Effector memory CD8-positive, alpha-beta T cell (primary cell): ENCODE measurements around the gene COMMD10.

Source experiments
- ATAC-seq: fragments of 150-1000 bp; cut with Tn5 transposase; replicated peaks from 2 replicates; pipeline ENCODE4 v1.10.0; 2021; ENCODE audit warnings: mild to moderate bottlenecking, moderate library complexity
- DNase-seq, 3 experiments: peaks; one replicate each; pipeline ENCODE4 v3.0.0; 2021
- H3K27ac Mint-ChIP-seq, 2 donors: one replicate each; pipeline ENCODE4 v1.8.0; 2022; ENCODE audit warnings: mild to moderate bottlenecking in 2 of 2, mixed read lengths in 2 of 2, moderate library complexity in 2 of 2
- H3K27me3 Mint-ChIP-seq, 2 donors: one replicate each; pipeline ENCODE4 v1.8.0; 2022; ENCODE audit warnings: mixed read lengths in 2 of 2
- H3K36me3 Mint-ChIP-seq: one replicate; pipeline ENCODE4 v1.8.0; 2022; ENCODE audit warnings: mild to moderate bottlenecking, moderate library complexity, mixed read lengths; ENCODE audit not compliant: insufficient read depth
- H3K4me1 Mint-ChIP-seq, 2 donors: one replicate each; pipeline ENCODE4 v1.8.0; 2022; ENCODE audit warnings: low read depth in 2 of 2, mixed read lengths in 2 of 2
- H3K4me3 Mint-ChIP-seq, 2 donors: one replicate each; pipeline ENCODE4 v1.8.0; 2022; ENCODE audit warnings: mild to moderate bottlenecking in 2 of 2, mixed read lengths in 2 of 2, moderate library complexity in 2 of 2
- H3K9me3 Mint-ChIP-seq, 2 donors: one replicate each; pipeline ENCODE4 v1.8.0; 2022; ENCODE audit warnings: mixed read lengths in 2 of 2

The COMMD10 gene

GRCh38 chr5:116130976-116131375, 46.2 kb downstream of the COMMD10 start:
- H3K36me3 Mint-ChIP-seq, result peaks cover 4% of the 10 kb centered on the region
- H3K27me3 Mint-ChIP-seq, result no peaks in the 10 kb centered on the region
- ATAC-seq, result no peak
- peaks cover 3 to 12% of the 10 kb centered on the region in 2 donors for H3K4me1 Mint-ChIP-seq
- DNase-seq, result no peak
- H3K4me3 Mint-ChIP-seq, result no peak overlapping the region
- peak overlapping the region in 1 of 2 donors; percentile 38 for H3K27ac Mint-ChIP-seq
- no peaks in the 10 kb centered on the region for H3K9me3 Mint-ChIP-seq

DNA sequence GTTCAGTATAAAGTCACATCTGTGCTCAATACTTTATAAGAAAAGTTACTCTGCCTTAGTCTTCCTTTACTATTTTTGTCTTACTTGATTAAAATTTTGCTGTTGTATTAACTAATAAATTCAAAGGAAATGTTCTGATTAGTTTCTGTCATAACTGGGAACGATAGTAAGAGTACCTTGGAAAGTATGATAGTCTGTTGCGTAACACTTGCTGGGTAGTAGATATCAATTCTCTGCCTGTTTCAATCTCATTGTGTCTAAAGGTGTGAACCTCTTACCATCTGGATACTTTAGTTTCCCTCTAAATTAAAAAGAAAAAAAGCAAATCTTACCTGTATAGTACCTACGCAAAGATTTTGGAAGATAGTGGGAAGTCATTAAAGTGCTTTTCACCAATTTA, 48.5 kb downstream of the COMMD10 start:
- Mint-ChIP-seq H3K27me3 (no peaks in the 10 kb centered on the region), H3K4me1 (peaks cover 9 to 24% of the 10 kb centered on the region in 2 donors), H3K27ac (no peak overlapping the region), H3K9me3 (no peaks in the 10 kb centered on the region), H3K36me3 (peaks cover 4% of the 10 kb centered on the region), H3K4me3 (no peak overlapping the region)
- DNase-seq (no peak), ATAC-seq (no peak)

- Mint-ChIP-seq H3K36me3 (peaks cover 4% of the 10 kb centered on the region), H3K9me3 (no peaks in the 10 kb centered on the region), H3K4me1 (peaks cover 9 to 24% of the 10 kb centered on the region in 2 donors), H3K27me3 (no peaks in the 10 kb centered on the region), H3K27ac (peak overlapping the region; percentile 73 to 81), H3K4me3 (peak overlapping the region; percentile 31 to 58)
- peak; percentile 94 for ATAC-seq
- peak; percentile 0 to 16 (median 6) for DNase-seq
Measured at GRCh38 chr5:116135344-116135743, 50.5 kb downstream of the COMMD10 start.

DNA sequence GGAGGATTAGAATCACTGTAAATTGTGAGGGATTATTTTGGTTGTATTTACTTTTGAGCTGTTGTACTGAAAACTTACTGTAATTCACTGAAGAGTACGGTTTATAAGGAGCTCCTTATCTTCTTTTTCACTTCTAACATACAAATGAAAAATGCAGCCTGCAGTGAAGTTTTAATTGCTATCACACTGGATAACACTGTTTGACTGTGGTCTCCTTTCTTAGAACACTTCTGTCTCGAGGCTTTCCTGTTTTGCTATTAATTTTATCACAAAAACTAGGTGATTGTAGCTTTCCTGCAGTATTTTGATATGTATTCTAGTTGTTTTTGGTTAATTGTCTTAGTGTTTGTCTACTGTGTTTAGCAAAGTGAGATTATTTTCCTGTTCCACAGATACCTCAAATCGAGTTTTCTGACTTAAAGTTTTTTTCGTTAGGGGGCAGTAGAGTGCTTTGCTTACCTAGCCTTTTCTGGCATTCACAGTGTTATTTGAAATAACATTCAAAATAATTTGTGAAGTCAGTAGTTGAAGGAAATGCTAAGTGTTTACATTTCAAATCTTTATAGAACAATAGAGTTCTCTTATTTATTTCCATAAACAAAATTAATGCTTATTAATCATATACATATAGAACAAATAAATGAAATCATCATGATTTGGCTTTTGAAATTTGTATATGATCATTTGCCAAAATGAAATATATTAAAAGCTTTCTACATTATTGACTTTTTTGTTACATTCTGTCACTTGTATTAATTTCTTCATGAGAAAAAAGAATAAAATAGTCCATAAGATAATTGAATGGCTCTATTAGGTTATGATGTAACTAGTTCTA, 52.9 kb downstream of the COMMD10 start:
- H3K4me3 Mint-ChIP-seq, result no peak overlapping the region
- H3K36me3 Mint-ChIP-seq, result peaks cover 4% of the 10 kb centered on the region
- H3K27ac Mint-ChIP-seq, result peak overlapping the region; percentile 75 to 81
- no peaks in the 10 kb centered on the region for H3K27me3 Mint-ChIP-seq
- DNase-seq, result peak; percentile 2 to 19 (median 5)
- H3K4me1 Mint-ChIP-seq, result peaks cover 8 to 22% of the 10 kb centered on the region in 2 donors
- H3K9me3 Mint-ChIP-seq, result no peaks in the 10 kb centered on the region
- peak; percentile 58 for ATAC-seq

- H3K4me3 Mint-ChIP-seq, result no peak overlapping the region
- H3K27me3 Mint-ChIP-seq, result no peaks in the 10 kb centered on the region
- ATAC-seq (no peak), DNase-seq (no peak)
- no peaks in the 10 kb centered on the region for H3K36me3 Mint-ChIP-seq
- no peak overlapping the region for H3K27ac Mint-ChIP-seq
- H3K4me1 Mint-ChIP-seq, result peaks cover 0 to 3% of the 10 kb centered on the region in 2 donors
- H3K9me3 Mint-ChIP-seq, result no peaks in the 10 kb centered on the region
Measured at GRCh38 chr5:116142495-116142894, 57.7 kb downstream of the COMMD10 start.

- Mint-ChIP-seq H3K4me3 (no peak overlapping the region), H3K27me3 (no peaks in the 10 kb centered on the region)
- DNase-seq, result no peak
Measured at GRCh38 chr5:116144103-116144502, 59.3 kb downstream of the COMMD10 start.

GRCh38 chr5:116144991-116145390, 60.2 kb downstream of the COMMD10 start:
- Mint-ChIP-seq H3K36me3 (no peaks in the 10 kb centered on the region), H3K27ac (no peak overlapping the region), H3K4me3 (no peak overlapping the region), H3K4me1 (no peaks in the 10 kb centered on the region), H3K27me3 (no peaks in the 10 kb centered on the region), H3K9me3 (no peaks in the 10 kb centered on the region)
- ATAC-seq (no peak), DNase-seq (no peak)

More at GRCh38 chr5:116144103-116144502, 59.3 kb downstream of the COMMD10 start:
- no peak for ATAC-seq
- Mint-ChIP-seq H3K9me3 (no peaks in the 10 kb centered on the region), H3K27ac (no peak overlapping the region), H3K36me3 (no peaks in the 10 kb centered on the region), H3K4me1 (no peaks in the 10 kb centered on the region)

DNA sequence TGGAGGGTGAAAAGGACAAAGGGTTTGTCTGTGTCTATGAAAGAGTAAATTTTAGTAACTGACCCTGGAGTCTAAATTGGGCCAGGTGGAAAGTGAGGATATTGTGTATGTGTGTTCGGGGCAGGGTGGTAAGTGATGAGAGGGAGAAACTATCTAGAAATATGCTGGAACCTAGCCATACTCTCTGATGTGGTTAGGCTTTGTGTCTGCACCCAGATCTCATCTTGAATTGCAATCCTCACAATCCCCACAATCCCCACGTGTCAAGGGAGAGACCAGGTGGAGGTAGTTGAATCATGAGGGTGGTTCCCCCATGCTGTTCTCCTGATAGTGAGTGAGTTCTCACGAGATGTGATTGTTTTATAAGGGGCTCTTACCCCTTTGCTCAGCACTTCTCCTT, 60.6 kb downstream of the COMMD10 start:
- DNase-seq, result no peak
- Mint-ChIP-seq H3K36me3 (no peaks in the 10 kb centered on the region), H3K27me3 (no peaks in the 10 kb centered on the region), H3K27ac (no peak overlapping the region), H3K4me1 (no peaks in the 10 kb centered on the region), H3K4me3 (no peak overlapping the region), H3K9me3 (no peaks in the 10 kb centered on the region)
- no peak for ATAC-seq

GRCh38 chr5:116152169-116152568, 67.3 kb downstream of the COMMD10 start:
- Mint-ChIP-seq H3K27ac (no peak overlapping the region), H3K9me3 (no peaks in the 10 kb centered on the region), H3K4me3 (no peak overlapping the region), H3K27me3 (no peaks in the 10 kb centered on the region), H3K36me3 (no peaks in the 10 kb centered on the region), H3K4me1 (peaks cover 5 to 18% of the 10 kb centered on the region in 2 donors)
- ATAC-seq (no peak), DNase-seq (no peak)

- no peak overlapping the region for H3K4me3 Mint-ChIP-seq
- H3K36me3 Mint-ChIP-seq, result no peaks in the 10 kb centered on the region
- H3K9me3 Mint-ChIP-seq, result no peaks in the 10 kb centered on the region
- peaks cover 5 to 22% of the 10 kb centered on the region in 2 donors for H3K4me1 Mint-ChIP-seq
- ATAC-seq, result no peak
- no peak for DNase-seq
- no peaks in the 10 kb centered on the region for H3K27me3 Mint-ChIP-seq
- no peak overlapping the region for H3K27ac Mint-ChIP-seq
Measured at GRCh38 chr5:116153687-116154174, 68.9 kb downstream of the COMMD10 start.

- Mint-ChIP-seq H3K36me3 (no peaks in the 10 kb centered on the region), H3K4me3 (no peak overlapping the region), H3K9me3 (no peaks in the 10 kb centered on the region), H3K4me1 (peaks cover 7 to 25% of the 10 kb centered on the region in 2 donors), H3K27ac (no peak overlapping the region), H3K27me3 (no peaks in the 10 kb centered on the region)
- ATAC-seq (no peak), DNase-seq (no peak)
Measured at GRCh38 chr5:116154252-116154651, 69.4 kb downstream of the COMMD10 start.

DNA sequence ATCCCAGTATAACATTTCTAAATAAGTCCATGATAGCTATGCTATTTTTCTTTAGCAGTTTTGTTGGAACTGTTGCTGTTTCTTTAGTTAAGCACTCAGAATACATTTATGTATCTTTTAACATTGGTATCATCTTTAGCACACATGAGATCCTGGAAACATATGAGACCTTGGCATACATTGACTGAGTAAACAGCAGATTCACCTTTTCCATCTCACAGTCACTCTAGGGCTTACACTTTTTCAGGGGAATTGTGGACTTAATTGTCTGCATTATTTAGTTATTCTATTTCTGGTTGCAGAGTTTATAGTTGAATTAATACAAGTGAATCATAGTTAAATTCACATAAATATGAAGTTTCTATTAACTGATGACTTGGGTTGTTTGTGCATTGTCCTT, 70.1 kb downstream of the COMMD10 start:
- H3K27ac Mint-ChIP-seq, result peak overlapping the region; percentile 32 to 62
- DNase-seq (no peak), ATAC-seq (no peak)
- H3K9me3 Mint-ChIP-seq, result no peaks in the 10 kb centered on the region
- H3K4me3 Mint-ChIP-seq, result no peak overlapping the region
- H3K4me1 Mint-ChIP-seq, result peaks cover 10 to 32% of the 10 kb centered on the region in 2 donors
- H3K36me3 Mint-ChIP-seq, result no peaks in the 10 kb centered on the region
- no peaks in the 10 kb centered on the region for H3K27me3 Mint-ChIP-seq

DNA sequence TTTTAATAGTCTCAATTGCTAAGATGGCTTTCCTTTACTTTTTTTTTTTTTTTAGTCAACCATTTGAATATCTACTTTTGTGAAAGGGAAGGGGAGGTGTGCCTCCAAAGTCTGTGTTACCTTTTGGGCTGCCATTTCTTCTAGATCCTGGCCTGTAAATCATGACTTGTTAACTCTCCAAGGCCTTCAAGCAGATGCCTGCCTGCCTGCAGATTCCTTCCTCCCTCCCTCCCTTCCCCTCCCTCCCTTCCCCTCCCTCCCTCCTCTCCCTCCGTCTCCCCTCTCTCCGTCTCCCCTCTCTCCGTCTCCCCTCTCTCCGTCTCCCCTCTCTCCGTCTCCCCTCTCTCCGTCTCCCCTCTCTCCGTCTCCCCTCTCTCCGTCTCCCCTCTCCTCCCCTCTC, 73.1 kb downstream of the COMMD10 start:
- Mint-ChIP-seq H3K27me3 (no peaks in the 10 kb centered on the region), H3K27ac (no peak overlapping the region), H3K36me3 (no peaks in the 10 kb centered on the region), H3K4me3 (no peak overlapping the region), H3K9me3 (no peaks in the 10 kb centered on the region), H3K4me1 (peaks cover 5 to 28% of the 10 kb centered on the region in 2 donors)
- DNase-seq, result no peak
- ATAC-seq, result no peak

GRCh38 chr5:116159006-116159405, 74.2 kb downstream of the COMMD10 start:
- Mint-ChIP-seq H3K27ac (peak overlapping the region in 1 of 2 donors; percentile 39), H3K9me3 (no peaks in the 10 kb centered on the region), H3K27me3 (no peaks in the 10 kb centered on the region), H3K4me3 (no peak overlapping the region), H3K36me3 (no peaks in the 10 kb centered on the region), H3K4me1 (peaks cover 5 to 24% of the 10 kb centered on the region in 2 donors)
- ATAC-seq (no peak), DNase-seq (no peak)
